GM21529 (cell line): ENCODE results near the gene CD164L2.

ENCODE experiments used
- ATAC-seq: cut with Tn5 transposase; IDR thresholded peaks from one replicate; pipeline ENCODE4 v1.9.1; 2021; ENCODE audit not compliant: unreplicated experiment

Gene CD164L2

DNA sequence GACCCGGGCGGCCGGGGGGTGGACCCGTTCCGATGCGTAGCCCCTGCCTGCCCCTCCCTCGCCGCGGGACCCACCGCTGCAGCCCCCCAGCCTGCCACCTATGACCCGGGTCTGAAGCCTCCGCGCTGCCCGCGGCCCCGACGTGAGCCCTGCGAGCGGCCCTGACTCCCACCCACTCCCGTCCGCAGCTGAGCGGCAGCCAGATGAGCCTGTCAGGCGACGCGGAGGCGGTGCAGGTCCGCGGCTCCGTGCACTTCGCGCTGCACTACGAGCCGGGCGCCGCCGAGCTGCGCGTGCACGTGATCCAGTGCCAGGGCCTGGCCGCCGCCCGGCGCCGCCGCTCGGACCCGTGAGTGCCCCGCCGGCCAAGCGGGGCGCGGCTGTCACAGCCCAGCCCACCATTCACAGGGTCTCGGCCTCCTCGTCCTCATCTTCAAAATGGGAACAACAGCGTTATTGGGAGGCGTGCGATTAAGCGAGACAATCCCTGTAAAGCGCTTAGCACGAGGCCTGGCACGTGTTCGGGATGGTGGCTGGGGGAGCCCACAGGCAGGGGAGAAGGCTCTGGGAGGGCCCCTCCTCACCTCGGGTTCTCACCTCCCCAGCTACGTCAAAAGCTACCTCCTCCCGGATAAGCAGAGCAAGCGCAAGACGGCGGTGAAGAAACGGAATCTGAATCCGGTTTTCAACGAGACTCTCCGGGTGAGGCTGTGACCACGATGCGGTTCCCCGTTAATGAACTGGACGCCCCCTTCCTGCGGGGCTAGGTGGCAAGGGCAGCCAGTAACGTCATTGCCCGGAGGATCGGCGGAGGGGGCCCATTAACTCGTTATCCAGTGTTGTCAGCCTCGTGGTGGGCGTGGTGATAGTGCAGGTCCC lies 33.1 kb downstream of the CD164L2 start:
- ATAC-seq: no peak

DNA sequence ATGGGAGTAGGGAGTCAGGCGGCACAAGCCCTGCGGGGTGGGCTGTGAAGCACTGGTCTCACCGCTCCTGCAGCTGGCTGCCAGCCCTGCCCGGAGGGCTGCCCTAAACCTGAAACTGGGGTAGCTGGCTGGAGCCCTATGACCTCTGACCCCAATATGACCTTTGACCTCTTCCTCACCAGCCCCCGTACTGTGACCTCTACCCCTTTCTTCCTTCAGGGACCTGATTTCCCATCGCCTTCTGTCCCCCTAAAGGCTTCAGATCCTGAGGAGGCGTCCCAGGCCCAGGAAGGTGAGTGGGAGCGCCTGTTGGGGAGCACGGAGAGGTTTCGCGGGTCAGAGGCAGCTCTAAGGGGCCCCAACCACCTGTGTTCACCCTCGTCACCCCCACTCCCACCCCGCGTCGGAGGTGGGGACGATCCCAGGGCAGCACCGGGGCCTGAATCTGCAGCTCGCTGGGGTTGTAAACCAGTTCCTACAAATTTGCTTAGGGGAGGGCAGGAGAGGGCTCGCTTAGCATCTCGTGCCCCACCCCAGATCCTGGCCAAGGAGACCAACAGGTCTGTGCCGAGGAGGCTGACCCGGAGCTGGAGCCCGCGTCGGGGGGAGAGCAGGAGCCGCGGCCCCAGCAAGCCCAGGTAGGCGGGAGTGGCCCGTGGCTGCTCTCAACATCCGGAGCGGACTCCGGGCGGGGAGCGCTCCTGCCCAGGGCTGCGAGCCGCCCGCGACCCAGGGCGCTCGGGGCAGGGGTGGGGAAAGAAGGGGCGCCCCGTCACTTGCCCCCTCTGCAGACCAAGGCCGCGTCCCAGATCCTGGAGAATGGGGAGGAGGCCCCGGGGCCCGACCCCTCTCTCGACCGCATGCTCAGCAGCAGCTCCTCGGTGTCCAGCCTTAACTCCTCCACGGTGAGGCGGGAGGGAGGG lies 34.0 kb downstream of the CD164L2 start:
- peak; percentile 48 for ATAC-seq

DNA sequence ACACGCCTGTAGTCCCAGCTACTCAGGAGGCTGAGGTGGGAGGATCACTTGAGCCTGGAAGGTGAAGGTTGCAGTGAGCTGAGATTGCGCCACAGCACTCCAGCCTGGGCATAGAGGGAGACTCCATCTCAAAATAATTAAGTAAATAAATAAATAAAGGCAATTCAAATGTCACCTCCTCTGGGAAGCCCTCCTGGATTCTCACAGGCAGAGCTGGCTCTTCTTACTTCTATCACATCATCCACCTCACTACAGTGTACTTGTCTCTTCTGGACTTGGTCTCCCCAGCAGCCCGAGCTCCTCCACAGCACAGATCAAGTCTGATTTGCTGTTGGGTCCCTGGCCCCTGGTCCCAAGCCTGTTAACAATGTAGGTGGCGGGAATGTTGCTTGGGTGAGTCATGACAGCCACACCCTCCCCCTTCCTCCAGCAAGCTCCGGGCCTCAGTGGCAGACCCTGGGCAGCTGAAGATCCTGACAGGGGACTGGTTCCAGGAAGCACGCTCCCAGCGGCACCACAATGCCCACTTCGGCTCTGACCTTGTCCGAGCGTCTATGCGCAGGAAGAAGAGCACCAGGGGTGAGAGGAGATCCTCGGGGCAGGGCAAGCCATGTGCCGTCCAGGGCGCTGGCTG lies 36.0 kb downstream of the CD164L2 start:
- no peak for ATAC-seq

DNA sequence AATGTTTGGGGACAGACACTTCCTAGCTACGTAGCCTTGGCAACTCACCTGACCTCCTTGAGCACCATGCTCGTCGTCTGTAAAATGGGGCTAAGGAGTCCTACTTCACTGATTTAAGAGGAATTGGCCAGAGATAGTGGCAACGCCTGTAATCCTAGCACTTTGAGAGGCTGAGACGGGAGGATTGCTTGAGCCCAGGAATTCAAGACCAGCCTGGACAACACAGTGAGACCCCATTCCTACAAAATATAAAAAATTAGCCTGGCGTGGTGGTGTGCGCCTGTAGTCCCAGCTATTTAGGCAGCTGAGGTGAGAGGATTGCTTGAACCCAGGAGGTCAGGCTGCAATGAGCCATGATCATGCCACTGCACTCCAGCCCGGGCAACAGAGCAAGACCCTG lies 36.8 kb downstream of the CD164L2 start:
- ATAC-seq: no peak

DNA sequence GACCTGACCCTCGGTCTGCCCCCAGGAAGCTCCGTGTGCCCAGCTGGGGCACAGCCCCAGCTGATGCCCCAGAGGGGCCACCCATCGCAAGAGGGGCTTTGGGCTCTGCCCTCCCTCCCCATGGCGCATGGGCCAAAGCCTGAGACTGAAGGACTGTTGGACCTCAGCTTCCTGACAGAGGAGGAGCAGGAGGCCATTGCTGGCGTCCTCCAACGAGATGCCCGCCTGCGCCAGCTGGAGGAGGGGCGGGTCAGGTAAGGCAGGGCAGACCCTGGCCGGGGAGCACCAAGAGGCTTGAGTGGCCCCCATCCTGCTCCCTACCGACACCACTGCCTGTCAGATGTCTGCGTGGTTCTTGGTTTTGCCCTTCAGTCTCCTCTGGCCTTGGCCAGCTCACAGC lies 37.9 kb downstream of the CD164L2 start:
- no peak for ATAC-seq

DNA sequence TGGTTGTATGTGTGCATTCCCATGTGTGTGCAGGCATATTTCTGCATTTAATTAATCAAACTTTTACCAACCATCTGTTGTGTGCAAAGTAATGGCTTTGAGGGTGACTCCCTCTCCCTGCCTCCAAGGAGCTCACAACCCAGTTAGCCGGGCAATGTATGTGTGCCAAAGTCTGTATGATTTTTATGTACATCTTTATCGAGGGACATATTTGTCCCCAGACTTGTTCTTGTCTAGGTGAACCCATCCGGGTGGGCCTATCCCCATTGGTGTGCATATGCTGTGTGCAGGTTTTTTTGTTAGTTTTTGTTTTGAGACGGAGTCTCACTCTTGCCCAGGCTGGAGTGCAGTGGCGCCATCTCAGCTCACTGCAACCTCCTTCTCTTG lies 39.5 kb downstream of the CD164L2 start:
- no peak for ATAC-seq

DNA sequence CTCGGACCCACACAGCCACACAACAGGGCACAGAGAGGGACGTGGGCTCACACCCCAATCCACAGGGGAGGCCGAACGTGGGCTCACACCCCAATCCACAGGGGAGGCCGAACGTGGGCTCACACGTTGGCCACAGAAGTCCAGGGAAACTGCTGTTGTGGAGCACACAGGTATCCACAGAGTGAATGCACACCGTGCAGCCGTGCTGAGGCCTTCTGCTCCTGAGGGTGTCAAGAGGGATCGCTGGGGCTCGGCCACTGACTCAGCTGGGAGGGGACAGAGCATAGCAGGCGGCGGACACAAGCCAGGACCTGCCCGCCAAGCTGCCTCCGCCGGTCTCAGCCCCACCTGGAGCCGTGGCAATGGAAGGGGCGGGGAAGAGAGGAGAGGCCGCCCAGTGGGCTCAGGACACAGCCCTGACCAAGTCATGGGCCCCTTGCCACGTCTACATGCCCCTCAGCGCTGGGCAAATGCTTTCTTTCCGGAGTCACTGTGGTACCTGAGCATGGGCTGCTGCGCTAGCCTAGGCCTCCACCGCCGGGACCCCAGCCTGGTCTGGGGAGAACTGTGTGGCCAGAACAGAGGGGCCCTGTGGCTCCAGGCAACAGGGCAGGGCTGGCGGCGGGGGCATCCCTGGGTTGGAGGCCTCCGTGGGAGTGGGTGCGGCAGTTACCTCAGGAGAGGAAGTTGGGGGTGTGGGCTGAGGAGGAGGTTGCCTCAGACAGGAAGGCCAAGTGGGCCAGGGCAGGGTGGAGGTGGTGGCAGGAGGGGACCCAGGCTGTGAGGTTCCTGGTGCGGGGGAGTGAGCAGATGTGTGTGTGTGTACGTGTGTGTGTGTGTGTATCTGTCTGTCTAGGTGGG lies 40.1 kb downstream of the CD164L2 start:
- ATAC-seq: peak; percentile 33

DNA sequence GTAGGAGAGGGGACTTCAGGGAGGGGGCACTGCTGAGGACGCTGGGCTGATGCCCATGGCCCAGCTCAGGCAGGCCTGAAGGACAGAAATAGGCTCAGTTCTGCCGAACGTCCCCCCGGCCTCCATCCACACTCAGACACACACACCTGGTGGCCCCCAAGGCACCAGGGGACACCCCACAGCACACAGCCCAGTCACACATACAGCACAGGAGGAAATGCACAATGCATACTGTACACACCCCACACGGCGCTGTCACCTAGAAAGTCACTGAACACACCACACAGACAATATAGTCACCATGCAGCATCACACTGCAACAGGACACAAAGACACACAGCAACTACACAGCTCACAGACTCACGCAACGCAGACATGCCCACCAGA lies 40.7 kb downstream of the CD164L2 start:
- peak; percentile 13 for ATAC-seq

DNA sequence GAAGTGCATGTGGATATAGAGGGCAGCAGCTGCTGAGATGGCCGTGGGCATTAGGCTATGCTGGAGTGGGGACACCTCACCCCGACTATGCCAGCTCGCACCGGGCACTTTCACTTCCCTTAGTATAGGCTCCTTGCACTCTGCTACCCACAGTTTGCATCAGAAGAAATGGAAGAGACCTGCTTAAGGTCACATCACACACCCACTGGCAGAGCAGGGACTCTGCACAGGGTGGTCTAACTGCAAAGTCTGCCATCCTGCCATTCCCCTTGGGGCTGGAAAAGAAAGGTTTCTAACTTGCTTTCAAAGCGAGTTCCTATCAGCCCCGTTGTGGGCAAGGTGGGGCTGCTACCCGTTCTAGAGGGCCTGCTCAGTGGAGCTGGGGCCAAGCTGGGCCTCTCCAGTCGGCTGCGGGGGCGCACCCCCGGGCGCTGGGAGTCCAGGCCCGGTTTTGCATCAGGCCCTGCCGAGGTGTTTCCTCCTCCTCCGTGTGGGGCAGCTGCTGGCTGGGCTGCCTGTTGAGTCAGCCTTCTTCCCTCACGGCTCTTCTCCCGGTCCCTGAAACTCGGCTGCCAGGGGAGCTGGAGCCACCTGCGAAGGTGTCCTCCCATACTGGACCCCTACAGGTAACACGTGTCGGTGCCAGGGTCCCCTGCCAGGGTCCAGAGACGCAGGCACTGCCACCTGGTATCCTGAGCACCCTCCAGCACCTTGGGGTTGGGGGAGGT lies 41.4 kb downstream of the CD164L2 start, which contains the start of gene SYTL1:
Gene SYTL1, plus strand, starts transcription at position 498 of the 728 bp plus-strand sequence. CDS start 3,313 bp downstream, outside the sequence.
- peak; percentile 49 for ATAC-seq

DNA sequence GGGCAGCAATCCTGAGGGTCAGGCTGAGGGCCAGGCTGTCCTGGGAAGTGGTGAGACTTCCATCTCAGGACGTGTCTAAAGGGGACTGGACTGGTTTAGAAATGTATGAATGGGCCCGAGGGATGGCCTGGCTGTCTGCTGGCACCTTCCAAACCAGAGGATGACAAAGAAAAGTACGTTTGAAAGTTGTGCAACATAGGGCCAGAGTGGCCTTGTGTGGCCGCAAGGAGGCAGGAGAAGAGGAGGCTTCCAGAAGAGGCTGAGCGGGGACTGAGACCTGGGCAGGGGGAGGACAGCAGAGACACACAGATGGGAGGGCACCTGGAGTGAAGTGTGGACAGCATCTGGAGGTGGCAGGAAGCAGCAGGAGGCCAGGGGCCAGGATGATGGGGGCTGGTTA lies 43.9 kb downstream of the CD164L2 start:
- no peak for ATAC-seq

DNA sequence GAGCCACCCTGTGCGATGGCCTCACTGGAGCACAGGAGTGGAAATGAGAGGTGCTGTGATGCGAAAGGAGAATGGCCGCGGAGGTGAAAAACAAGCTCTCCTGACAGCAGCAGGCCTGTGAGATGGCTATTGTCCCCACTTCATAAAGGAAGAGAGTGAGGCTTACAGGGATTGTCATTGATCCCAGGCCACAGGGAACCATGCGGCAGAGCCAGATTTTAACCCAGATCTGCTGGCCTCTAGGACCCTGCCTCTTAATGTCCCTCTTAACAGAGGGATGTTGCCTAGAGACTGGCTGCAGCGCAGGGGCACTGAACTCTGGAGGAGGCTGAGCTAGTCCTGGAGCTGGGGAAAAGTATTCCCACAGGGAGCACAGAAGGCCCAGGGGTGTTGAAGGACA lies 44.4 kb downstream of the CD164L2 start:
- ATAC-seq: no peak

DNA sequence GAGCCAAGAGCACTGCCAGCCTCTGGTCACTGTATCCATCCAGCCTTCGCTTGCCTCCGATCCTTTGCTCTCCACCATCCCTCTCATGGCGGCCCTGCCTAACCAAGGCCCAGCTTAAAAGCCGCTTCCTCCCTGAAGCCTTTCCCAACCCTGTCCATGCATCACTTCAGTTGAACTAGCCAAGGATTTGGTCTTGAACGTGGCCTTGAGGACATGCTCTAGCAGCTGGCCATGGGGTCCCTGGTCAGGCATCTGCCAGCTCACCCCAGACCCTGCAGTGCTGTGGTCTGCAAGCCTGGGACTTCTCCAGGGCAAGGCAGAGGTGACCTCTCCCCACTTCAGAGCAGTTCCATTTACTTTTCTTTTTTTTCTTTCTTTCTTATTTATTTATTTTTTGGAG lies 46.4 kb downstream of the CD164L2 start:
- ATAC-seq: no peak

DNA sequence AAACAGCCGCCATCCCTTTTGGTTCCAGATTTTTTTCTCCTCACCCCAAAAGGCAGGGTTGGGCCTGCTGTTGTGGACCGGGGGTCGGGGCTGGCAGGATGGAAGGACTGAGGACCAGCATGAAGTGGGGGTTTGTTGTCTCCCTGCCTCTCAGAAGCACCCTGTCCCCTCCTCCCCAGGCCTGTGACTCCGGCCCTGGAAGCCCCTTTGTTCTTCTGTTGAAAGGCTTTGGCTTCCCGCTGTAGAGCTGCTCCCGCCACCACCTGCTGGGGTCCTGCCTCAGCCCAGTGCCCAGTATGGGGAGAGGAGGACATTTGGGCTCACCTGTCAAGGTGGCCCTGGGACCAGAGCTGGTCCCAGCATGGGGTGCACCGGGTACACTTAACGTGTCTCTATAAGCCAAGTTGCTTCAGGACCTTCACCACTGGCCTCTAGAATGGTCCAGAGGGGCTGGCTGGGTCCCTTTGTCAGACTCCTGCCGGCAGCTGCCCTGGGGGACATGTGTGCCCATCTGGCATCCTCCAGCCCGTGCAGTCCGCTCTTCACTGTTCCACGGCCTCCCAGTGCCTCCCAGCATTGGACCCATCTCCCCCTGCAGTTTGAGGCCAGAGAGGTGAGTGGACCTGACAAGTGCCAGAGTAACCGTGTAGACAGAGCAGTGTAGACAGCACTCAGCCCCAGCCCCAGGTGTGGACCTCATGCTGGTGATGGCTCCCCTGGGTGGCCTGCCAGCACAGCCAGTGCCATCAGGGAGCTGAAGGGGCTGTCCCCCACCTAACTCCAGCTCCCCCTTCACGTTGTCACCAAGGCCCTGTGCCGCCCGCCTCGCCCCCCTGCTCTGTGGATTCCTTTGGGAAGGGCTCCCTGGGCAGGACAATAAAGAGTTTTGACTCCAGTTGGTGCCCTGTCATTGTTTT lies 47.4 kb downstream of the CD164L2 start:
- no peak for ATAC-seq

DNA sequence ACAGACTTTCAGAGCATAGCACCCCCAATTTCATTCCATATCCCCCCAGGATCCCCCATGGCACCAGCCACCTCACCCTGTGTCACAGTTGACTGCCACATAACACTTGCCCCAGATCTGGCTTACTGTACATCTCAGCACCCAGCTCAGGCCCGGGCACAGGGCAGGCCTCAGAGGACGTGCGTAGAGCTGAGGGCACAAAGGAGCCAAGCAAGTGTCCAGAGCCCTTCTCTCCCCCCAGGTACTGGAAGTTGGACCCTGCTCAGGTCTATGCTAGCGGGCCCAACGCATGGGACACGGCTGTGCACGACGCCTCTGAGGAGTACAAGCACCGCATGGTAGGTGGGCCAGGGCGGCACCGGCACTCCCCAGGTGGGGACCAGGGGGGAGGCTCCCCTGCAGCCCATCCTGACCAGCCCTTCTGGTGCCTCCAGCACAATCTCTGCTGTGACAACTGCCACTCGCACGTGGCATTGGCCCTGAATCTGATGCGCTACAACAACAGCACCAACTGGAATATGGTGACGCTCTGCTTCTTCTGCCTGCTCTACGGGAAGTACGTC lies 49.3 kb downstream of the CD164L2 start:
- no peak for ATAC-seq

DNA sequence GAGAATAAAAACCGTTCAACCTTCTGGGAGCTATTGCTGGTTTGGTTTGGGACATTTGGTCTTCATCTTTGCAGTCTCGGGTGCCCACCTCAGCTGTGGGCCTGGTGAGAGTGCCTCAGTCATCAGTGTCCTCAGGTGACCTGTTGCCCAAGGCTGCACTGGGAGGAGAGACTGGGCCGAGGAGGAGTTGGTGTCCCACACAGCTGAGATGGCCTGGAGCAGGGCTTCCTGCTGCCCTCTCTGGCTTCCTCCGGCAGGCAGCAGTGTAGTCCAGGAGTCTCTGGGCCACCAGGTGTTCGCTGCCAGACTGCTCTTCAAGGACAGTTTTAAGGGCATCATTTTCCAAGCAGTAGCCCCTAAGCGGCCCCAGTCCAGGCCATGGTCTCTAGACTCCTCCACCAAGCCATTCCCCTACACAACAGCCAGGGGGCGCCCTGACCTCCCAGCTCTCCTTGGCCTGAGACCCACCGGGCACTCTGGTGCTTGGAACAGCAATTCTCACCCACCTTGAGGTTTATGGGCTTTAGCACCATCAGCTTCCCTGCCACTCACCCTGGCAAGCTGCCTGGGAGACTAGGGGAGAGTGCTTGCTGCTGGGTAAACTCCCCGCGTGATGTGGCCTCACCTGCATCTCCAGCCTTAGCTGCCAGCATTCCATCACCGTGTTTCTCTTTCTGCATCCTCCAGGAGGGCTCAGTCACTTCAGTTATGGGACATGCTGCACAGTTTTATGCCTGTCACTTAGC lies 50.4 kb downstream of the CD164L2 start:
- ATAC-seq: no peak

DNA sequence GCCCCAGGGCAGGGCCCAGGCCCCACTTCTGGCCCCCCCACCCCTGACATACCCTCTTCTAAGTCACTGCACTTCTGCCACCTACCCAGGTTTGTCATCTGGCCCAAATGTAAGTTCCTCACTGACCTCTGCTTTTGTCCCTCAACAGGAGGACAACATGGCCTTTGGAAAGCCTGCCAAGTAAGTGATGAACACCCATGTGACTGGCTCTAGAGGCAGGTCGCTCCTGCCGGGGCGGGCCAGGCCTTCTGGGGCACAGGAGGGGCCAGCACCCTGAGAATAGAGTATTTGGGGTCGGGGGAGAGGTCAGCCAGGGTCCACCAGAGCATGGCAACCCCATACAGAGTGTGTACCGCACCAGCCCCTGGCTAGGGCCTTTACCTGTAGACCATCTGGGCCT lies 51.2 kb downstream of the CD164L2 start:
- no peak for ATAC-seq

DNA sequence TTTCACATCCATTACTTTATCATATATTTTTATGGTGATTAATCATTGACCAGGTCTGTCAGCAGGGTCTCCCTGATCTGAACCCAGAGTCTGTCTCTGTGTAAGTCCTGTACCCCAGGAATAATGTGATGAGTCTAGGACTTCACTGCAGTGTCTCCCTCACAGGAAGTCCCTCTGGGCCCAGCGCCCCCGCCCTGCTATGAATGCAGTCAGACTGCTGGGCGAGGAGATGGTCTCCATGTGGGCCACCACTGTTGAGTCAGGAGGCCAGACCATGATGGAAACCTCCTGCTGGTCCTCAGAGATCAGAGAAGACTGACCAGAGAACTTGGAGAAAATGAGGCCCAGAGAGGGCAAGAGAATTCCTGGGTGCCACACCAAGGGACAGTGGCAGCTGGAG lies 51.7 kb downstream of the CD164L2 start:
- no peak for ATAC-seq

DNA sequence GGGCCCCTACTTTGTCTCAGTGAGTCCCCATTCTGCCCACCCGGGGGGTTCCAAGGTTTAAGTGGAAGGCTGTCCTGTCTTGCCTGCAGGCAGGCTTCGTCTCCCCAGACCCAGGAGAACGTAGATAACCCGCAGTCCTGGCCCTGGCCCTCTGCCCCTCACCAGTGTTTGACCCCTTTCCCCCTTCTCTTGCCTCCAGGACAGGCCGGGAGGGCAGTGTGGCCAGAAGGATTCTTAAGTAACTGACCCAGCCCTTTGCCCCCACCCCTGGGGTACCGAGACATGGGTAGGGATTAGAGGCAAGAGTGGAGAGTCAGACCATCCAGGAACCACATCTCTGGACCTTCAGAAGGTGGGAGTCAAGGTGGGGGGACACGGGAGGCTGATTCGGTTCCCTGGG lies 52.3 kb downstream of the CD164L2 start:
- no peak for ATAC-seq
